GM12878 (cell line): ENCODE results near the gene IREB2.

Experiments used
- CHD1 ChIP-seq: IDR thresholded peaks from 2 replicates; pipeline ENCODE4 v1.6.1; 2012; ENCODE audit warnings: low read depth, low read length, improper control_type of control experiment
- CREM ChIP-seq: IDR thresholded peaks from 2 replicates; pipeline ENCODE4 v1.6.1; 2014; ENCODE audit warnings: antibody characterized with exemption, low read depth
- CTCF ChIP-seq, 3 experiments: IDR thresholded peaks in 2 of 3; conservative IDR thresholded peaks in 1 of 3; 2 replicates each; pipeline ENCODE4 v1.5.1; 2011; ENCODE audit warnings: low read depth in 3 of 3, low read length in 3 of 3, mild to moderate bottlenecking in 3 of 3, control low read depth in 2 of 3, moderate library complexity in 2 of 3, inconsistent platforms in 1 of 3, mixed read lengths in 1 of 3; ENCODE audit not compliant: control insufficient read depth in 2 of 3, insufficient read depth in 1 of 3; ENCODE audit errors: extremely low read depth in 1 of 3
- ELK1 ChIP-seq: IDR thresholded peaks from 2 replicates; pipeline ENCODE4 v1.6.1; 2012; ENCODE audit warnings: low read depth, low read length, improper control_type of control experiment
- EZH2 ChIP-seq: IDR thresholded peaks from 2 replicates; pipeline ENCODE4 v1.6.1; 2012; ENCODE audit warnings: low read depth, mild to moderate bottlenecking, control low read depth, inconsistent platforms, low read length, borderline replicate concordance; ENCODE audit not compliant: control insufficient read depth
- HDAC2 ChIP-seq: fragments of 200-600 bp; sonication (generic); IDR thresholded peaks from 2 replicates; pipeline ENCODE4 v1.6.1; 2017
- MAX ChIP-seq: IDR thresholded peaks from 2 replicates; pipeline ENCODE4 v1.6.1; 2012; ENCODE audit warnings: low read depth, low read length, improper control_type of control experiment
- PAX8 ChIP-seq: fragments of 450-650 bp; IDR thresholded peaks from 2 replicates; pipeline ENCODE4 v1.6.1; 2017; ENCODE audit warnings: mild to moderate bottlenecking, moderate library complexity
- PBX3 ChIP-seq: IDR thresholded peaks from 2 replicates; pipeline ENCODE4 v1.6.1; 2011; ENCODE audit warnings: mild to moderate bottlenecking, low read depth, low read length, moderate library complexity; ENCODE audit not compliant: insufficient replicate concordance
- POLR2AphosphoS5 ChIP-seq: IDR thresholded peaks from 2 replicates; pipeline ENCODE4 v1.6.1; 2011; ENCODE audit warnings: mild to moderate bottlenecking, low read length, inconsistent platforms
- TAF1 ChIP-seq: IDR thresholded peaks from 2 replicates; pipeline ENCODE4 v1.6.1; 2011; ENCODE audit warnings: mild to moderate bottlenecking, low read depth, low read length, borderline replicate concordance
- TCF7 ChIP-seq: IDR thresholded peaks from 2 replicates; pipeline ENCODE4 v1.6.1; 2014; ENCODE audit warnings: antibody characterized with exemption, borderline replicate concordance
- YY1 ChIP-seq: IDR thresholded peaks from 2 replicates; pipeline ENCODE4 v1.6.1; 2011; ENCODE audit warnings: low read depth, mild to moderate bottlenecking, low read length

DNA sequence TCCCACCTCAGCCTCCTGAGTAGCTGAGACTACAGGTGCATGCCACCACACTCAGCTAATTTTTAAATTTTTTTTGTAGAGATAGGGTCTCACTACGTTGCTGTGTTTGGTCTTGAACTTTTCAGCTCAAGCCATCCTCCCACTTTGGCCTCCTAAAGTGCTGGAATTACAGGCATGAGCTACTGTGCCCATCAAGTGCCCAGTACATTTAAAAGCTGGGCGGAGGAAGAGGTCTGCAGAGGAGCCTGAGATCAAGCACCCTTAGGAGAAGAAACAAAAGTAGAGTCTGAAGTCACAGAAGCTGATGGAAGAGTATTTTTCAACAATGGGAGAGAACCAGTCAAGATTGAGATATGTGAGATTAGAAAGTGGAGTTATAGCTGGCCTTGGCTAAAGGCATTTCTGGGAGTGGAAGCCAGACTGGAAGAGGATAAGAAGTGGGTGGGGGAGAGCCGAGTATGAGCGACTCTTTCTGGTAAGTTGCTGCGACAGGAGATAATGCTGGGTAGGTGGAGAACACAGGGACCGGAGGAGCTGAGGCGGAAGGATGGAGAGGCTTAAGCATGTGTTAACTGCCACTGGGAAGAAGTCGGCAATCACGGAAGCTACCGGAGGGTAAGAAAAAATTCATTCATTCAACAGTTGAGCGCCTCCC is 782 bp upstream of the IREB2 start:
- TF ChIP-seq CTCF (IDR thresholded peaks at IDR 0.05 in 2 of 3, conservative IDR thresholded peaks at IDR 0.05 in 1 of 3; ENCODE audit: control insufficient read depth in 2 of 3, extremely low read depth in 1 of 3, insufficient read depth in 1 of 3, low read depth in 3 of 3, low read length in 3 of 3) (no peak), ELK1 (no peak), CHD1 (no peak), PBX3 (no peak), YY1 (no peak), HDAC2 (no peak), POLR2AphosphoS5 (no peak), TCF7 (no peak), TAF1 (no peak), PAX8 (no peak), MAX (no peak), CREM (no peak), EZH2 (no peak)
